ENCODE measurements around the gene ZER1.
A peak's percentile ranks its signal among the peaks of the same experiment; 100 is the strongest.

Gene ZER1

DNA sequence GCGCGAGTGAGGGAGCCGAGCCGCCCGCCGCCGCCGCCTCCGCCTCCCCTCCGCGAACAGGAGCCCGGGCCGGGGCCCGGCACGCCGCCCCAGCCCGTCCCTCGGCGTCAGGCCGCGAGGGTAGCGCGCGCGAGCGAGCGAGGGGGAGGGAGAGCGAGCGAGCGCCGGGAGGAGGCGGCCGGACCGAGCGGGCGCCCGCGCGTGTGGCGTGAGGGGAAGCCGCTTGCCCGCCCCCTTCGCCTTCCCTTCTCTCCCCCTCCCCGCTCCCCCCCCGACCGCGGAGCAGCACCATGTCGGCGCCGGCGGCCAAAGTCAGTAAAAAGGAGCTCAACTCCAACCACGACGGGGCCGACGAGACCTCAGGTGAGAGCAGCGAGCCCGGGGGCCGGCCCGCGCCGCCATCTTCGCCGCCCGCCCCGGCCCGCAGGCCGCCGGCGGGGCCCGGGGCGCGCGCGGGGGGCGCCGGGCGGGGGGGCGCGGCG is 82.4 kb downstream of the ZER1 start:
- Histone ChIP-seq H3K4me1 (ENCODE audit: control insufficient read depth, insufficient read depth, low read length) (peaks cover 12% of the 10 kb centered on the region), H3K36me3 (ENCODE audit: control insufficient read depth in 2 of 2, insufficient read depth in 2 of 2, low read length in 2 of 2) (peaks cover 14 to 20% of the 10 kb centered on the region in 2 donors), H3K4me3 (ENCODE audit: low read length in 2 of 2) (peak overlapping the region; percentile 31 to 68), H3K9me3 (ENCODE audit: control insufficient read depth in 2 of 2, low read length in 2 of 2) (no peaks in the 10 kb centered on the region), H3K27me3 (ENCODE audit: control insufficient read depth in 1 of 2, insufficient read depth in 2 of 2, low read length in 2 of 2) (peaks cover 3 to 14% of the 10 kb centered on the region in 2 donors), H3K27ac (ENCODE audit: low read length) (no peak overlapping the region), H3K9ac (ENCODE audit: low read length in 2 of 2) (peak overlapping the region in 1 of 2 donors; percentile 62)

DNA sequence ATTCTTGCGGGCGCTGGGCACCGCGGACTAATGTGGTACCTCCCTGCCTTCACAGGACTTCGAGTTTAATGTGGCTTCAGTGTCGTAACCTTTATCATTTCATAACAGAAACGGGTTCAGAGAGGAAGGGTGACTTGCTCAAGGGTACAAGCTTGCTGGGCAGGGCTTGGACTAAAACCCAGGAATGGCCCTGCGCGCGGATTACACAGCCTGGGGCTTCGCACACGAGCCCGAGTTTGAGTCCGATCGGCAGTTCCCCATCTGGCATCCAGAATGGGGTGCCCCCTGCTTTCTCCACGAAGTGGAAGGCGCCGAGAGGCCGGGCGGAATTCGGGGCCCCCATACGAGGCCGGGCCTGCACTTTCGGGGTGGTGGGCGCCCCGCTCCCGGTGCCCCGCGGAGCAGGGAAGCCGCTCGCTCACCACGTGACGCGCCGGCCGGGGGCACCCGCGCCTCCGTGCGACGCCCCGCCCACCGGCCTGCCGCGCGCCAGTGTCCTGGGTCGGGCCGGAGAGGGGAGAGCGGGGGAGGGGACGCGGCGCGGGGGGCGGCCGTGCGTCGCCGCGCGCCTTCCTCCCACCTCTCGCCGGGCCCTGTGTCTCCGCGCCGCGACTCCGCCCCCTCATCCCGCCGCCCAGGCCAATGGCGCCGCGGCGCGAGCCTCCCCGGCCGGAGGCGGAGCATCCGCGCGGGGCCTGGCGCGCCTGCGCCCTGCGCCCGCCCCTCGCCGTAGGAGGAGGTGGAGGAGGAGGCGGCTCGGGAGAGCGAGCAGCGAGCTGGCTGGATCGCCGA is 83.0 kb downstream of the ZER1 start, which contains the start of gene SET:
Gene SET (plus strand): TSS at position 722 of the 792 bp plus-strand sequence. CDS start 361 bp downstream, outside the sequence.
- H3K36me3 ChIP-seq (ENCODE audit: control insufficient read depth in 2 of 2, insufficient read depth in 2 of 2, low read length in 2 of 2), result peaks cover 12 to 15% of the 10 kb centered on the region in 2 donors
- H3K4me1 ChIP-seq (ENCODE audit: control insufficient read depth, insufficient read depth, low read length), result peaks cover 13% of the 10 kb centered on the region
- peak within 1 kb of the TSS; percentile 85 to 96 for H3K4me3 ChIP-seq (ENCODE audit: low read length in 2 of 2)
- peaks cover 5 to 18% of the 10 kb centered on the region in 2 donors for H3K27me3 ChIP-seq (ENCODE audit: control insufficient read depth in 1 of 2, insufficient read depth in 2 of 2, low read length in 2 of 2)
- no peaks in the 10 kb centered on the region for H3K9me3 ChIP-seq (ENCODE audit: control insufficient read depth in 2 of 2, low read length in 2 of 2)
- peak within 1 kb of the TSS; percentile 76 for H3K27ac ChIP-seq (ENCODE audit: low read length)
- peak within 1 kb of the TSS; percentile 74 to 93 for H3K9ac ChIP-seq (ENCODE audit: low read length in 2 of 2)

DNA sequence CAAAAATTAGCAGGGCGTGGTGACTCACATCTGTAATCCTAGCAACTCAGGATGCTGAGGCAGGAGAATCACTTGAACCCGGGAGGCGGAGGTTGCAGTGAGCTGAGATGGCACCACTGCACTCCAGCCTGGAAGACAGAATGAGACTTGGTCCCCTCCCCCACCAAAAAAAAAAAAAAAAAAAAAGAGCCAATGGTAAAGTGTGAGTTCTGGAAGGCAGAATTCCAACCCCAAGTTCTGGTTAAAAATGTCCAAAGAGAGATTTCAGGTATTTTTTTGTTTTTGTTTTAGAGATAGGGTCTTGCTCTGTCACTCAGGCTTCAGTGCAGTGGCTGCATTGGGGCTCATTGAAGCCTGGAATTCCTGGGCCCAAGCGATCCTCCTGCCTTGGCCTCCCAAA is 84.3 kb downstream of the ZER1 start:
- Histone ChIP-seq H3K36me3 (ENCODE audit: control insufficient read depth in 2 of 2, insufficient read depth in 2 of 2, low read length in 2 of 2) (peaks cover 4 to 5% of the 10 kb centered on the region in 2 donors), H3K27me3 (ENCODE audit: control insufficient read depth in 1 of 2, insufficient read depth in 2 of 2, low read length in 2 of 2) (peaks cover 5 to 22% of the 10 kb centered on the region in 2 donors), H3K9me3 (ENCODE audit: control insufficient read depth in 2 of 2, low read length in 2 of 2) (no peaks in the 10 kb centered on the region), H3K4me3 (ENCODE audit: low read length in 2 of 2) (no peak overlapping the region), H3K9ac (ENCODE audit: low read length in 2 of 2) (no peak overlapping the region), H3K27ac (ENCODE audit: low read length) (no peak overlapping the region), H3K4me1 (ENCODE audit: control insufficient read depth, insufficient read depth, low read length) (peaks cover 17% of the 10 kb centered on the region)

DNA sequence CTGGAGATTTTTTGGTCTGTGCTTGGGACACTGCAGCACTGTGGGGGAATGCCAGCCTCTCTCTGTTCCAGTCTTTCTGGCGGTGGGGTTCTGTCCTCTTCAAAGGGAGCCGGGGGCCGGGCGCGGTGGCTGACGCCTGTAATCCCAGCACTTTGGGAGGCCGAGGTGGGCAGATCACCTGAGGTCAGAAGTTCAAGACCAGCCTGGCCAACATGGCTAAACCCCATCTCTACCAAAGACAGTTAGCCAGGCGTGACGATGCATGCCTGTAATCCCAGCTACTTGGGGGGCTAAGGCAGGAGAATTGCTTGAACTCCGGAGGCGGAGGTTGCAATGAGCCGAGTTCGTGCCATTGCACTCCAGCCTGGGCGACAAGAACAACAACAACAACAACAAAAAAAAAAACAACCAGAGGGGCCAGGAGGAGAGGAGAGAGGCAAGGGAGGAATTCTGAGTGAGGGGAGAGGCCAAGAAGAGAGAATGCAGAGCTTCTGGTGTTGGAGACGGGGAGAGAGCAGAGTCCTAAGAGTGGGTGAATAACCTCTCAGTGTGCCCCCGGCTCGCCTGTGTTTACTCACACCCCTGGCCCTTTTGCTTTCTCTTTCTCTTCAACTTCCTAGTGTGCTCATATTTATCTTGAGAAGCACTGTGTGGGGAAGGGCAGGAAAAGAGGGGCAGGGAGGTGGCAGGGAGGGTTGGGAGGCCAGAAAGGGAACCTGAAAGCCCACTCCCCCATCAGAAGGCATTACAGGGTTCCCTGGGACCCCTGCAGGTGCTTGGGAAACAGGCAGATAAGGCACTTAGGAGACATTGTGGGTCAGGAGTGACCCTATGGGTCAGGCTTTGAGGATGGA is 85.9 kb downstream of the ZER1 start:
- Histone ChIP-seq H3K27ac (ENCODE audit: low read length) (no peak overlapping the region), H3K27me3 (ENCODE audit: control insufficient read depth in 1 of 2, insufficient read depth in 2 of 2, low read length in 2 of 2) (peaks cover 5 to 22% of the 10 kb centered on the region in 2 donors), H3K9ac (ENCODE audit: low read length in 2 of 2) (no peak overlapping the region), H3K4me1 (ENCODE audit: control insufficient read depth, insufficient read depth, low read length) (peaks cover 17% of the 10 kb centered on the region), H3K36me3 (ENCODE audit: control insufficient read depth in 2 of 2, insufficient read depth in 2 of 2, low read length in 2 of 2) (no peaks in the 10 kb centered on the region), H3K9me3 (ENCODE audit: control insufficient read depth in 2 of 2, low read length in 2 of 2) (no peaks in the 10 kb centered on the region), H3K4me3 (ENCODE audit: low read length in 2 of 2) (no peak overlapping the region)

DNA sequence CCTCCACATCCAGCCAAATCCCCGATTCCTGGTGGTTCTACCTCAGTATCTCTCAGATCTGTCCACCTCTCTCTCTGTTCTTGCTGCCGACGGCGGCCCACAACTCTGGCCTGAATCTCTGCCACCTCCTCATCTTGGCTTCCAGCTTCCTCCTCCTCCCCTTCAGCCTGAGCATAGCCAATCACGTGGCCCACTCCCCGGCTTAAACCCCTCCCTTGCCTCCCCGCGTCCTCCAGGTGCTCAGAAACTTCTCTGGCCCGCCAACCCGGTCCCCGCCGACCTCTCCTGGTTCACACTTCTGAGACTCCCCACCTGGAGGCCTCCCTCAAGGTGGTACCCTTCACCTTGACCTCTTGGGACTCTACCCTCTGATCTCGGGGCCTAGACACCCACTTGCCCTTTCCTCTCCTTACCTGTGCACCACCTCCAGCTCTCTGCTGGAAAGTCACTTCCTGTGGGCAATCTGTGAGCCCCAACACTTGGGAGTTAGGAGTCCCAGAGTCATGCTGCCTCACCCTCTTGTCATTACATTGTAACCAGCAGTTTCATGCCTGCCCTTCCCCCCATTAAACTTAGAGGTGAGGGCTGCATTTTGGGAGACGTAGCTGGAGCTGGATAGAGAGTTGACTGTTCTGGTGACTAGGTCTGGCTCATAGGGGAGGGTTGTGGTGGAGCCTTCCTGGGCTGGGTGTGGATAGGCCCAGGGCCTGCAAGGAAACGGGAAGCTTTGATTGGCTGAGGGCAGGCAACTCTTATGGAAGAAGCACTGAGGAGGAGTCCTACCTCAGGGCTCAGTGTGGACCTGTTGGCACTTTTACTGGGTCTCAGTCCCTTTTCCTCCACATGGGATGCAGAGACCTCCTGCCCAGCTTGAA is 87.2 kb downstream of the ZER1 start:
- Histone ChIP-seq H3K27ac (ENCODE audit: low read length) (no peak overlapping the region), H3K9ac (ENCODE audit: low read length in 2 of 2) (peak overlapping the region; percentile 62 to 68), H3K27me3 (ENCODE audit: control insufficient read depth in 1 of 2, insufficient read depth in 2 of 2, low read length in 2 of 2) (peaks cover 5 to 22% of the 10 kb centered on the region in 2 donors), H3K36me3 (ENCODE audit: control insufficient read depth in 2 of 2, insufficient read depth in 2 of 2, low read length in 2 of 2) (no peaks in the 10 kb centered on the region), H3K4me1 (ENCODE audit: control insufficient read depth, insufficient read depth, low read length) (peaks cover 11% of the 10 kb centered on the region), H3K4me3 (ENCODE audit: low read length in 2 of 2) (peak overlapping the region; percentile 44 to 67), H3K9me3 (ENCODE audit: control insufficient read depth in 2 of 2, low read length in 2 of 2) (no peaks in the 10 kb centered on the region)

DNA sequence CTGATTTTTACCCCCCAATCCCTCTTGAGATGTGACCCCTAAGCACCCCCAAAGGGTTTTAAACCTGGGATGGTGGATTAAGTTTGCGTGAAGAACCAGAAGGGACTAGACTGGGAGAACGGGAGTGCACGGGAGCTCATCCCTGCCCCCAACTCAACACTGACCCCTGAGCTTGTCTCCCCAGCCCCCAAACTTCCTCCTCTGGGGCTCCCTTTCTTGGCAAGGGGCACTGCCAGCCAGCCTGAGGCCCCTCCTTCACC is 87.7 kb downstream of the ZER1 start:
- Histone ChIP-seq H3K4me3 (ENCODE audit: low read length in 2 of 2) (peak overlapping the region; percentile 44 to 67), H3K27me3 (ENCODE audit: control insufficient read depth in 1 of 2, insufficient read depth in 2 of 2, low read length in 2 of 2) (peaks cover 5 to 22% of the 10 kb centered on the region in 2 donors), H3K27ac (ENCODE audit: low read length) (no peak overlapping the region), H3K4me1 (ENCODE audit: control insufficient read depth, insufficient read depth, low read length) (peaks cover 11% of the 10 kb centered on the region), H3K36me3 (ENCODE audit: control insufficient read depth in 2 of 2, insufficient read depth in 2 of 2, low read length in 2 of 2) (no peaks in the 10 kb centered on the region), H3K9me3 (ENCODE audit: control insufficient read depth in 2 of 2, low read length in 2 of 2) (no peaks in the 10 kb centered on the region), H3K9ac (ENCODE audit: low read length in 2 of 2) (peak overlapping the region; percentile 62 to 68)

DNA sequence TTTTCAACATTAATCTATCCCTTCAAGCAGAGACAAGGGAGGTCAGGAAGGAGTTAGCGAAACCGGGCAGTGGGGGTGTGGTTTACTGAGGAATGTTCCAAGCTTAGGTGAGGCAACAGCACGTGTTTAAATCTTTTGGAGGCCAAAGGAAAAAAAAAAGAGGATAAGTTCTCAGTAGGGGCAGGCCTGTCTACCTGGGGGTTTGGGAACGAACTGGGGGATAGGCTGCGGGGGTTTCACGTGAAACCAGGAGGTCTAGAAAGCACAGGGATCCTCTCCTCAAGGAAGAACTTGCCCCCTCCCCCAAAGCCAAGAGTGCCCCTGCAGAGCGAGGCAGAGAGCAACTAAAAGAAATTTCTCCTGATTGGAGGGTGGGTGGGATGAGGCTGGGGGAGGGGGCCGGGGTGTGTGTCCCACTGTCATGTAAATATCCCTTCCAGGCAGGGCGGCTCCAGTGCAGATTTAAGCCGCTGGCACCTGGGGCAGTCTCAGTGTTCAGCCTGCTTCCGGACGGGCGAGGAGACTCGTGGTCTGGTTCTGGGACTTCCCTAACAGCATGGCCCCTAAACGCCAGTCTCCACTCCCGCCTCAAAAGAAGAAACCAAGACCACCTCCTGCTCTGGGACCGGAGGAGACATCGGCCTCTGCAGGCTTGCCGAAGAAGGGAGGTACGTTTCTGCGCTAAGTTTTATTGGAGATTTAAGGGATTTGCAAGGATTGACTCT is 88.2 kb downstream of the ZER1 start:
- H3K4me1 ChIP-seq (ENCODE audit: control insufficient read depth, insufficient read depth, low read length), result peaks cover 11% of the 10 kb centered on the region
- H3K27ac ChIP-seq (ENCODE audit: low read length), result no peak overlapping the region
- peaks cover 5 to 22% of the 10 kb centered on the region in 2 donors for H3K27me3 ChIP-seq (ENCODE audit: control insufficient read depth in 1 of 2, insufficient read depth in 2 of 2, low read length in 2 of 2)
- no peaks in the 10 kb centered on the region for H3K9me3 ChIP-seq (ENCODE audit: control insufficient read depth in 2 of 2, low read length in 2 of 2)
- peak overlapping the region; percentile 44 to 67 for H3K4me3 ChIP-seq (ENCODE audit: low read length in 2 of 2)
- no peaks in the 10 kb centered on the region for H3K36me3 ChIP-seq (ENCODE audit: control insufficient read depth in 2 of 2, insufficient read depth in 2 of 2, low read length in 2 of 2)
- H3K9ac ChIP-seq (ENCODE audit: low read length in 2 of 2), result peak overlapping the region; percentile 62 to 68

All from stomach smooth muscle (tissue), 2 donors.